HUES64 (cell line): ENCODE data around the gene SLC13A4.

ENCODE experiments used
- H3K27ac ChIP-seq: 2 replicates; pipeline ENCODE4 v1.7.0; 2013; ENCODE audit warnings: low read depth, low read length, inconsistent platforms
- H3K27me3 ChIP-seq: 2 replicates; pipeline ENCODE4 v1.6.1; 2013; ENCODE audit warnings: mild to moderate bottlenecking, low read length; ENCODE audit not compliant: insufficient read depth
- H3K36me3 ChIP-seq: 2 replicates; pipeline ENCODE4 v1.6.1; 2013; ENCODE audit warnings: mild to moderate bottlenecking, low read length; ENCODE audit not compliant: insufficient read depth
- H3K4me1 ChIP-seq: 2 replicates; pipeline ENCODE4 v1.6.1; 2013; ENCODE audit warnings: mild to moderate bottlenecking, low read length, moderate library complexity; ENCODE audit not compliant: insufficient read depth
- H3K4me3 ChIP-seq: 2 replicates; pipeline ENCODE4 v1.5.1; 2013; ENCODE audit warnings: mild to moderate bottlenecking, low read length, moderate library complexity
- H3K9ac ChIP-seq: 2 replicates; pipeline ENCODE4 v1.6.1; 2013; ENCODE audit warnings: mild to moderate bottlenecking, low read depth, low read length
- H3K9me3 ChIP-seq: 2 replicates; pipeline ENCODE4 v1.6.1; 2013; ENCODE audit warnings: low read depth, low read length; ENCODE audit not compliant: insufficient read depth
- WGBS: fragments of 150-250, 120-280 bp; methylation state at CpG from one replicate; pipeline ENCODE4 v1.1.7; 2013; ENCODE audit warnings: missing lambda C conversion rate; 5-methylcytosine and 5-hydroxymethylcytosine counted together

The SLC13A4 gene

DNA sequence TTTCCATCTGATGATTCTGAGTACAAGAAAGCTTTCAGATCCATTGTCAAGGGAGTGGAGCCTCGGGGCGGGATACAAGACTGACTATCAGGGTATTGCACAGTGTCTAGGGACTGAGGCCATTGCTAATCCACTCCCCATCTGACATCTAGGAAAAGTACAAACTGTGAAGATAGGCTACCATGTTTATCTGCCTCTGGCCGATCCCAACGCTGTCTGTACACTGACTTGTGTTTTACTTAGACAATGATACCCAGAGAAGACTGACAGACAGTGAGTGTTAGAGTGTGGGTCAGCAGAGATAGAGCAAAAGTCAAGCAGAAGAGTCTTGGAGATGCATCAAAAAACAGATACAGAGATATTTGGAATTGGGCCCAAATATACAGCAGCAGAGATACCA lies 3.1 kb upstream of the SLC13A4 start:
- Histone ChIP-seq H3K4me1 (peaks cover 6% of the 10 kb centered on the region; the same call in 1 of the 2 replicates), H3K27me3 (no peaks in the 10 kb centered on the region), H3K4me3 (no peak overlapping the region), H3K9me3 (no peaks in the 10 kb centered on the region), H3K36me3 (no peaks in the 10 kb centered on the region), H3K9ac (no peak overlapping the region), H3K27ac (no peak overlapping the region)
- 96% methylated on average over 4 of the region's 4 CpGs for WGBS

DNA sequence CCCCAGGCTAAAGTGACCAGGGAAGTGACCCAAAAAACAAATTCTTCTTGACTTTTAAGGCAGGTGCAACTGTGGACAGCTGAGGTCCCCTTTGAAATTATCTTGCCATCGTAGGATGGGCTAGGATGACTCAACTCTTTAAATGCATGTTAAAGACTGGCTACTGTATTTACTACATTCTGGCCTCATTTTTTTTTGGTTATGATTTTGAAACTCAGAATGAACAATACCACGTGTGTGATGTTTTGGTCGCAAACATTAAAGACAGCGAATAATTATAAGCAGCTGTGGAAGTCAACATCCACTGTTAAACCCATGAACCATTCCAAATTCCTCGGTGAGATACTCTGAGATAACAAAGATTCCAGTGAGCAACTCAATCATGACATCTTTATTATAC lies 1.2 kb upstream of the SLC13A4 start:
- no peak overlapping the region for H3K4me3 ChIP-seq
- H3K4me1 ChIP-seq: peaks cover 6% of the 10 kb centered on the region; the same call in 1 of the 2 replicates
- no peak overlapping the region for H3K27ac ChIP-seq
- no peaks in the 10 kb centered on the region for H3K36me3 ChIP-seq
- no peaks in the 10 kb centered on the region for H3K9me3 ChIP-seq
- 95% methylated on average over 5 of the region's 5 CpGs for WGBS
- no peak overlapping the region for H3K9ac ChIP-seq
- H3K27me3 ChIP-seq: no peaks in the 10 kb centered on the region

DNA sequence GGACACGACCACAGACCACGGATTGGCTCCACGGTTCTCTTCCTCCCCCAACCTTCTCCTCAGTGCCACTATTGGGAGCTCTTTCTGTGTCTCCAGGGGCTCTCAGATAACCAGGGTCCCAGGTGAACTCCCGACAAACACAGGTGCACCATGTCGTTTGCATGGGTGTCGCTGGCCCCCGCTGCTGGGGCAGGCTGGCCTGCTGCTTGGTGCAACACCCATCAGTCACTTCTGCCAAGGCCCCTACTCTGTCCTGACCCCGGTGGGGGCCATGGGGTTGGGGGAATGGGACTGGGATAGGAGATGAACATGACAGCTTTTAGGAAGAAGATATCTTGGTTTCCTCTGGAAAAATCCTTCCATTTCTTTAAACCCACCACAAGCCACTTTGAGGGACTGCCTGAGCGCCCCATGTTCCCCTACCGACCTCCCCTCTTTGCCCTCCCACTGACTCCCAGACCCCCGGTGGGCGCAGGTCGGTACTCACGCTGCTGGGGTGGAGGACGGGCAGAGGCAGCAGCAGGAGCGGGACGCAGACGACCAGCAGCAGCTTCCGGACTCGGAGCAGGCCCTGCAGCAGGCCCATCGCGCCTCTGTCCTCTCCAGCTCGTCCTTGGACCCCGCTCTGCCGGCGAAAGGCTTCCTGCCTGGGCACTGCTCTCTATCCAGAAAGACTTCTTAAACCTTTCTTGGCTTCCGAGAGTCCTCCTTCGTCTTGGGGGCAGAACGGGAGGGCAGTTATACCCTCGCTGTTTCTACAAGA lies 894 bp downstream of the SLC13A4 start:
- Histone ChIP-seq H3K27ac (no peak overlapping the region), H3K9me3 (no peaks in the 10 kb centered on the region), H3K9ac (no peak overlapping the region), H3K27me3 (no peaks in the 10 kb centered on the region), H3K4me1 (peaks cover 6% of the 10 kb centered on the region; the same call in 1 of the 2 replicates), H3K4me3 (no peak overlapping the region), H3K36me3 (no peaks in the 10 kb centered on the region)
- WGBS: 94% methylated on average over 29 of the region's 30 CpGs

DNA sequence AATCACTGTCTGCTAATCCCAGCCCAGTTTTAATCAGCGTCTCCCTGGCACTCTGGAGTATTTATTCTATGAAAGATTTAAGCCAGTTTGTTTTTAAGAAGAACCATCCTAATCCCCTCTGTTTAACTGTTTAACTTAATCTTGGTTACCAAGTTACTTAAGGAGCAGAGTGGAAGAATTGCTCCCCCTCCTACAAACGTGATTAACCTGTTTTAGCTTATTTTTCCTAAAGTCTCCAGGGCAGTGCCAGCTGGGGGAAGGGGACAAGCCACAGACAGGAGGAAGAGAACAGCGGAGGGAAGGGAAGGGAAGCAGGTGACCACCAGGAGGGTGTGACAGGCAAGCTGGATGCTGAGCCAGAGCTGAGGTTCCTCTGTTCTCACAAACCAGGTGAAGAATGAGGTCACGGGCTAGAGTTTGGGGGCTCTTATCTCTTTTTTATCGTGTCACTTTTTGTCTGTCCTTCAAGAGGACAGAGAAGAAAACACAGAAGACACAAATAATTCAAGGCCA lies 1.7 kb downstream of the SLC13A4 start:
- H3K4me3 ChIP-seq: no peak overlapping the region
- no peaks in the 10 kb centered on the region for H3K27me3 ChIP-seq
- H3K9ac ChIP-seq: no peak overlapping the region
- H3K27ac ChIP-seq: no peak overlapping the region
- H3K9me3 ChIP-seq: no peaks in the 10 kb centered on the region
- WGBS: 86% methylated on average over 5 of the region's 5 CpGs
- H3K4me1 ChIP-seq: peaks cover 6% of the 10 kb centered on the region; the same call in 1 of the 2 replicates
- no peaks in the 10 kb centered on the region for H3K36me3 ChIP-seq

DNA sequence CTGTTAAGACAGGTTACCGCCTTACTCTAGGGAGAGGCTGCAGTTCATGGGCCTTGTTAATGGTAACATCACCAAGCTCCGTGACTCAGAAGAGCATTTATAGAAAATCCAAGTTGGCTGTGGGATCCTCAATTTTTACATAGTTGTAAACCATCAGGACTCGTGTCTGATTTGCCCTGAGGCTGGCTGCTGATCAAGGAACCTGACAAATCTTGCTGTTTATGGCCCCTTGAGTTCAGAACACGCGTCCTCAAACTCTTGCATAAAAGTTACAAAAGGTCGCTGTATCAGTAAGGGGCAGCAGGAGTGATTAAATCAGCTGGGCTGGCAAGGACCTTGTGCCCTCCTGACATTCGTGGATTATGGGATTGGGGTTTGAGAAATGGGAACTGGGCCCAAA lies 4.6 kb downstream of the SLC13A4 start:
- Histone ChIP-seq H3K9me3 (no peaks in the 10 kb centered on the region), H3K27ac (no peak overlapping the region), H3K27me3 (no peaks in the 10 kb centered on the region), H3K36me3 (no peaks in the 10 kb centered on the region), H3K4me3 (no peak overlapping the region), H3K9ac (no peak overlapping the region), H3K4me1 (0 out of 2 replicates have a peak, but pooled peaks cover under 1% of the 10 kb centered on the region)
- WGBS: 94% methylated on average over 7 of the region's 7 CpGs

DNA sequence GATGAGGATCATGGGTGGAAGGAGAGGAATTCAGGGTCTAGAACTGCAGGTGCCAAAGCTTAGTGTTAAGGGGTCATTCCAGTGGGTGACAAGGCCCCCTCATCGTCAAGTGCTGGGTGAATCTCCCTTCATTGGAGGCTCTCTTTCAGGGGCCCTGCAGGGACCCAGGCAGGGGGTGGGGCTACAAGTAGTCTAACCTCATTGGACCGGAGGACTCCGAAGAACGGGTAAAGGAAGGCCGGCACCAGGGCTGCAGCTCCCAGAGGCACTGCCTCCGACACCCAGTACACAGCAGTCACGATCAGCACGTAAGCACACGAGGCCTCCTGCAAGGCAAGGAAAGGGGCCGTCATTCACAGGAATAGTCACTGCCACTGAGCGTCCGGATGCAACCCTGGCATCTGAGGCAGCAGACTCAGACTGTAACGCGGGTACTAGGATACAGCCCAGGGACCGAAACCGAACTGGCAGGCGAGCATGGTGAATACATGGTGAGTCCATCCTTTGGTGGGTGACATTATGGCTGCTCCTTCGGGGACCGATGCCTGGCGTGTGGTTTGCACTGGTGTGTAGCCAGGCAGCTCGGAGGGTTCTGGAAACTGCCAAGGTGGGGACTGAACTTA lies 6.7 kb downstream of the SLC13A4 start:
- H3K4me3 ChIP-seq: no peak overlapping the region
- H3K27me3 ChIP-seq: no peaks in the 10 kb centered on the region
- H3K36me3 ChIP-seq: no peaks in the 10 kb centered on the region
- H3K9ac ChIP-seq: no peak overlapping the region
- H3K9me3 ChIP-seq: no peaks in the 10 kb centered on the region
- no peak overlapping the region for H3K27ac ChIP-seq
- H3K4me1 ChIP-seq: no peaks in the 10 kb centered on the region
- WGBS: 93% methylated on average over 21 of the region's 21 CpGs

DNA sequence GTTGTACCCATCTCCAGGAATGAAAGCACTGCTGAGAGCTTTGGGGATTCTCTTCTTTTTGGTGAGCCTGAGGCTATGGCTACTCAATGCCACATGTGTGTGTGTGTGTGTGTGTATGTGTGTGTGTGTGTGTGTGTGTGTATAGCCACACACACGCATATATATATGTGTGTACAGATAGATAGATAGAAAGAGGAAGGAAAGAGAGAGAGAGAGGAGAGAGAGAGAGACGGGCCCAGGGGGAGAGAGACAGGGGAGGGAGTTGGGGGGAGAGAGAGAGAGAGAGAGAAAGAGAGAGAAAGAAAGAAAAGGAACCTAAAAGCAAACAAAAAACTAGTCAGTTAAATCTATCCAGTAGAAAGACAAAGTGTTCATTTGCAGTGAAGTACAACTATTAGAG lies 8.3 kb downstream of the SLC13A4 start:
- Histone ChIP-seq H3K4me3 (no peak overlapping the region), H3K36me3 (no peaks in the 10 kb centered on the region), H3K27me3 (no peaks in the 10 kb centered on the region), H3K9me3 (no peaks in the 10 kb centered on the region), H3K4me1 (no peaks in the 10 kb centered on the region), H3K27ac (no peak overlapping the region), H3K9ac (no peak overlapping the region)
- WGBS: 72% methylated on average over 1 of the region's 2 CpGs

DNA sequence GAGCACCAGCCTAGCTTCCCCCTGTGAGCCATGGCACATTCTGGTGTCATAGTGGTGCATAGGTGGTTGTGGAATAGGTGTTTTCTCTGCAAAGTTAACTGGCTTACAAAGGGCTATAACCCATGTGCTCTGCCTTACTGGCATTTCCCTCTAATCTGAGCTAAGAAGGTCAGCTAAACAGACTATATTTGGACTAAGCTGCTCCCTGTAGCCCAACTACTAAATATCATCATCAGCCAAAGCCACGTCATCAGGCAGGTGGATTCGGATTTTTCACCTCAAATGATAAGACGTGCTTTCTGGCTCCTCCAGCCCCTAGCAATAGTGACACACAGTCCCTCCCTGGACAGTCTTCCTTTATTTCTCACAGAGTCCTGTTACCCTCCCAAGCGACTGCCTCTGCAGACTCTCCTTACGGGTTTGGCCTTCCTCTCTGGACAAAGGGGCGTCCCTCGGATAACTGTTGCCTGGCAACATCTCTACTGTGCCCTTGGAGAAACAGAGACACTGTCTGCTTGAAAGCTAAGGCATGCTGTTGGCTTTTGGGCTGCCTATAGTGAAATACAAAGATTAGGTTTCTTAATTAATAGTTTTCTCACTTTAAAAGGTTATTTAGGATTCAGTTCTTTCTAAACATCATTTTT lies 9.1 kb downstream of the SLC13A4 start:
- Histone ChIP-seq H3K4me1 (peaks cover 6% of the 10 kb centered on the region; the same call in 1 of the 2 replicates), H3K36me3 (no peaks in the 10 kb centered on the region), H3K27ac (no peak overlapping the region), H3K27me3 (no peaks in the 10 kb centered on the region), H3K9me3 (no peaks in the 10 kb centered on the region), H3K4me3 (no peak overlapping the region), H3K9ac (no peak overlapping the region)
- WGBS: 83% methylated on average over 7 of the region's 7 CpGs

DNA sequence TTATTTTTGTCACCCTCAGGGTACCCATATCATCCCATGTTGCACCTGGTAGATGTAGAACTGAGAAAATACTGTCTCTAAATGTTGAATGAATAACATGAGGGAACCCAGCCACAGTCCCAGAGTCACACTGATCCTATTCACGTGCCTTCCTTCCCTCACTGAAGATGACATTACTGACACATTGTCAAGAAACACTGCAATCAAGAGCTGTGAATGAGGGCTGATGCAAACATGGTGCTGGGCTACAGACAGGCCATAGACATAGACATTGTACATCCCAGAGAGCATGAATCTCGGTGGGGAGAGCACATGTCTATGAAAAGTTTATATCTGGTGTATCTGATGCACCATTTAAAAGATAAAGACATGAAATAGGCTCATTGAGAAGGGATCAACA lies 9.8 kb downstream of the SLC13A4 start:
- Histone ChIP-seq H3K36me3 (no peaks in the 10 kb centered on the region), H3K4me3 (no peak overlapping the region), H3K9ac (no peak overlapping the region), H3K9me3 (no peaks in the 10 kb centered on the region), H3K4me1 (peaks cover 7% of the 10 kb centered on the region; the same call in 1 of the 2 replicates), H3K27me3 (no peaks in the 10 kb centered on the region), H3K27ac (no peak overlapping the region)
- WGBS: 91% methylated on average over 2 of the region's 2 CpGs

DNA sequence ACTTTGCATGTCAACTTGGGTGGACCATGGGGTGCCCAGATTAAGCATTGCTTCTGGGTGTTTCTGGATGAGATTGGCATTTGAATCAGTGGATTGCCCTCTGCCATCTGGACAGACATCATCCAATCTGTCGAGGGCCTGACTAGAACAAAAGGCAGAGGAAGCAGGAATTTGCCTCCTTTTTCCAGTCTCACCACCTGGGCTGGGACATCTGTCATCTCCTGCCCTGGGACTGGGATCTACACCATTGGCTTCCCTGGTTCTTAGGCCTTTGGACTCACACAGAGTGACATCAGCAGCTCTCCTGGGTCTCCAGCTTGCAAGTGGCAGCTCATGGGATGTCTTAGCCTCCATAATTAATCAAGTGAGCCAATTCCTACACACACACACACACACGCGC lies 10.3 kb downstream of the SLC13A4 start:
- no peaks in the 10 kb centered on the region for H3K27me3 ChIP-seq
- no peaks in the 10 kb centered on the region for H3K36me3 ChIP-seq
- peaks cover 7% of the 10 kb centered on the region; the same call in 1 of the 2 replicates for H3K4me1 ChIP-seq
- WGBS: 91% methylated on average over 3 of the region's 3 CpGs
- H3K9ac ChIP-seq: no peak overlapping the region
- H3K27ac ChIP-seq: no peak overlapping the region
- H3K4me3 ChIP-seq: no peak overlapping the region
- H3K9me3 ChIP-seq: no peaks in the 10 kb centered on the region

DNA sequence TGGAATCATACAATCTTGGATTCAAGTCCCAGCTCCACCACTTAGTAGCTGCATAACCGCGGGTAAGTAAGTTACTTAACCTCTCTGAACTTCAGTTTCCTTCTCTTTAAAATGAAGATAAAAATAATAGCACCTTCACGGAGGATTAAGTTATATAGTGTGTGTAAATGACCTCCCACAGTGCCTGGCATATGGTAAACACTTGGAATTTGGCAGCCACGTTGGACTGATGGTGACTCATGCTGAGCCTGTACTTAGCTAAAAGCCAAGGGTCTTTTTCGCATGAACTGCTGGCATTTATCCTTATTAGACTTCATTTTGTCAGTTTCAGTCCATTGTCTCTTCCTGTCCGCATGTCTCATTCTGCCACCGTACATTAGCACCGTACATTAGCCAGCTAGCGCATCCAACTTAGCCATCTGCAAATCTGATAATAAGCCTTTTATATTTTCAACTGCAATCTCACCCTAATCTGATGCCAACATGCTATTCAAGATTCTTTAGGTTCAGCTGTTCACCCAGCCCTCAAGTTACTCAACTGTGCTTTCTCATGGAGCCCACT lies 11.2 kb downstream of the SLC13A4 start:
- no peaks in the 10 kb centered on the region for H3K36me3 ChIP-seq
- H3K9ac ChIP-seq: no peak overlapping the region
- WGBS: 79% methylated on average over 7 of the region's 9 CpGs
- no peak overlapping the region for H3K27ac ChIP-seq
- H3K4me1 ChIP-seq: peaks cover 7% of the 10 kb centered on the region; the same call in 1 of the 2 replicates
- no peaks in the 10 kb centered on the region for H3K9me3 ChIP-seq
- H3K4me3 ChIP-seq: no peak overlapping the region
- no peaks in the 10 kb centered on the region for H3K27me3 ChIP-seq
